Karpas-422 (cell line): Measurements from ENCODE around the gene ZIC4. TPM values are rescaled to one million over a fixed set of nuclear protein-coding genes. Genes with fewer than 3 reads are reported as not detected.

Experiments
- DNase-seq: peaks from one replicate; pipeline ENCODE4 v3.0.0-alpha.2; 2015
- H2AFZ ChIP-seq: fragments of 200-600 bp; sonication (generic); 2 replicates; pipeline ENCODE4 v1.6.1; 2014; ENCODE audit warnings: antibody characterized with exemption, low read length, mixed read lengths
- H3K27ac ChIP-seq: fragments of 200-600 bp; sonication (generic); 2 replicates; pipeline ENCODE4 v1.5.1; 2014; ENCODE audit warnings: mild to moderate bottlenecking, low read length, moderate library complexity
- H3K27me3 ChIP-seq: fragments of 200-600 bp; sonication (generic); 2 replicates; pipeline ENCODE4 v1.6.1; 2014; ENCODE audit warnings: low read length, mixed read lengths
- H3K36me3 ChIP-seq: fragments of 200-600 bp; sonication (generic); 2 replicates; pipeline ENCODE4 v1.6.1; 2014; ENCODE audit warnings: low read length, mixed read lengths; ENCODE audit not compliant: insufficient read depth
- H3K4me1 ChIP-seq: fragments of 200-600 bp; sonication (generic); 2 replicates; pipeline ENCODE4 v1.6.1; 2014; ENCODE audit warnings: mild to moderate bottlenecking, low read length, mixed read lengths
- H3K4me2 ChIP-seq: fragments of 200-600 bp; sonication (generic); 2 replicates; pipeline ENCODE4 v1.6.1; 2014; ENCODE audit warnings: low read length, low read depth, mild to moderate bottlenecking; ENCODE audit not compliant: poor library complexity, severe bottlenecking
- H3K4me3 ChIP-seq: fragments of 200-600 bp; sonication (generic); 2 replicates; pipeline ENCODE4 v1.5.1; 2014; ENCODE audit warnings: mild to moderate bottlenecking, antibody characterized with exemption, low read length, mixed read lengths
- H3K79me2 ChIP-seq: fragments of 200-600 bp; sonication (generic); 2 replicates; pipeline ENCODE4 v1.6.1; 2014; ENCODE audit warnings: mild to moderate bottlenecking, low read length, mixed read lengths
- H3K9ac ChIP-seq: fragments of 200-600 bp; sonication (generic); 2 replicates; pipeline ENCODE4 v1.6.0; 2014; ENCODE audit warnings: low read length
- H3K9me2 ChIP-seq: fragments of 200-600 bp; sonication (generic), shearing (Covaris generic); replicated peaks from 2 replicates; pipeline ENCODE4 v1.6.0; 2014; ENCODE audit warnings: mild to moderate bottlenecking, low read length, moderate library complexity; ENCODE audit not compliant: insufficient read depth
- H3K9me3 ChIP-seq: fragments of 300-700, 200-600 bp; sonication (generic); 2 replicates; pipeline ENCODE4 v1.6.1; 2014; ENCODE audit warnings: low read length, mixed read lengths
- H4K20me1 ChIP-seq: fragments of 200-600 bp; sonication (generic); 2 replicates; pipeline ENCODE4 v1.6.1; 2014; ENCODE audit warnings: mild to moderate bottlenecking, antibody characterized with exemption, low read length, low read depth; ENCODE audit not compliant: insufficient read depth
- total RNA-seq: library from RNA; depleted of rRNA; stranded (reverse); fragments of >200 nt; shearing (Covaris generic); gene quantifications from 2 replicates; pipeline ENCODE4 v1.2.3, GENCODE V29; 2014; ENCODE audit warnings: low replicate concordance

Gene ZIC4
- total RNA-seq, 1 experiment from 2014 or later, result not detected

GRCh38 chr3:147404000-147404799, 2.1 kb downstream of the ZIC4 start:
- DNase-seq, result no peak
- Histone ChIP-seq H3K27ac (no peak overlapping the region), H2AFZ (no peak overlapping the region), H3K4me2 (no peak overlapping the region), H3K79me2 (no peaks in the 10 kb centered on the region), H3K9me2 (no peaks in the 10 kb centered on the region), H3K4me1 (no peaks in the 10 kb centered on the region), H3K9ac (no peak overlapping the region), H4K20me1 (no peaks in the 10 kb centered on the region), H3K4me3 (no peak overlapping the region), H3K9me3 (no peaks in the 10 kb centered on the region; the same call in 1 of the 2 replicates), H3K36me3 (no peaks in the 10 kb centered on the region), H3K27me3 (no peaks in the 10 kb centered on the region)

GRCh38 chr3:147403511-147403910, 2.8 kb downstream of the ZIC4 start:
- DNase-seq, result no peak
- Histone ChIP-seq H3K9me3 (no peaks in the 10 kb centered on the region; the same call in 1 of the 2 replicates), H3K27me3 (no peaks in the 10 kb centered on the region), H3K4me1 (no peaks in the 10 kb centered on the region), H3K27ac (no peak overlapping the region), H3K4me3 (no peak overlapping the region), H3K4me2 (no peak overlapping the region), H4K20me1 (no peaks in the 10 kb centered on the region), H2AFZ (no peak overlapping the region), H3K79me2 (no peaks in the 10 kb centered on the region), H3K9me2 (no peaks in the 10 kb centered on the region), H3K36me3 (no peaks in the 10 kb centered on the region), H3K9ac (no peak overlapping the region)

GRCh38 chr3:147402159-147402558, 4.2 kb downstream of the ZIC4 start:
- H3K27me3 ChIP-seq, result no peaks in the 10 kb centered on the region
- H3K4me3 ChIP-seq, result no peak overlapping the region
- no peak overlapping the region for H2AFZ ChIP-seq
- no peaks in the 10 kb centered on the region; the same call in 1 of the 2 replicates for H3K9me3 ChIP-seq
- H3K4me2 ChIP-seq, result no peak overlapping the region
- H3K36me3 ChIP-seq, result no peaks in the 10 kb centered on the region
- H3K27ac ChIP-seq, result no peak overlapping the region
- H3K9me2 ChIP-seq, result no peaks in the 10 kb centered on the region
- DNase-seq, result no peak
- H4K20me1 ChIP-seq, result no peaks in the 10 kb centered on the region
- H3K4me1 ChIP-seq, result no peaks in the 10 kb centered on the region
- H3K79me2 ChIP-seq, result no peaks in the 10 kb centered on the region
- H3K9ac ChIP-seq, result no peak overlapping the region

- Histone ChIP-seq H3K27me3 (no peaks in the 10 kb centered on the region), H3K27ac (no peak overlapping the region)
These were observed 4.9 kb downstream of the ZIC4 start for GRCh38 chr3:147401421-147401820.

GRCh38 chr3:147400999-147401398, 5.3 kb downstream of the ZIC4 start:
- Histone ChIP-seq H2AFZ (no peak overlapping the region), H3K36me3 (no peaks in the 10 kb centered on the region), H3K4me3 (no peak overlapping the region), H3K4me2 (no peak overlapping the region), H3K79me2 (no peaks in the 10 kb centered on the region), H3K4me1 (no peaks in the 10 kb centered on the region), H3K9me3 (peaks cover under 1% of the 10 kb centered on the region; the same call in 1 of the 2 replicates), H3K9ac (no peak overlapping the region), H3K27me3 (no peaks in the 10 kb centered on the region), H3K27ac (no peak overlapping the region), H3K9me2 (no peaks in the 10 kb centered on the region), H4K20me1 (no peaks in the 10 kb centered on the region)
- DNase-seq, result no peak

More at GRCh38 chr3:147401421-147401820, 4.9 kb downstream of the ZIC4 start:
- Histone ChIP-seq H3K4me1 (no peaks in the 10 kb centered on the region), H3K79me2 (no peaks in the 10 kb centered on the region), H3K36me3 (no peaks in the 10 kb centered on the region), H3K9ac (no peak overlapping the region), H3K4me3 (no peak overlapping the region), H3K4me2 (no peak overlapping the region), H2AFZ (no peak overlapping the region), H4K20me1 (no peaks in the 10 kb centered on the region), H3K9me2 (no peaks in the 10 kb centered on the region), H3K9me3 (no peaks in the 10 kb centered on the region; the same call in 1 of the 2 replicates)
- no peak for DNase-seq

- H2AFZ ChIP-seq, result no peak overlapping the region
- peaks cover 5% of the 10 kb centered on the region for H3K9me3 ChIP-seq
- no peak overlapping the region for H3K4me2 ChIP-seq
- no peak for DNase-seq
- H3K79me2 ChIP-seq, result no peaks in the 10 kb centered on the region
- no peaks in the 10 kb centered on the region for H3K4me1 ChIP-seq
- no peak overlapping the region for H3K9ac ChIP-seq
- H4K20me1 ChIP-seq, result no peaks in the 10 kb centered on the region
- H3K27me3 ChIP-seq, result no peaks in the 10 kb centered on the region
- no peak overlapping the region for H3K4me3 ChIP-seq
- no peaks in the 10 kb centered on the region for H3K36me3 ChIP-seq
- no peak overlapping the region for H3K27ac ChIP-seq
- H3K9me2 ChIP-seq, result no peaks in the 10 kb centered on the region
These were observed 6.2 kb downstream of the ZIC4 start for GRCh38 chr3:147400111-147400510.

GRCh38 chr3:147398813-147399534, 7.4 kb downstream of the ZIC4 start:
- DNase-seq, result no peak
- H3K9ac ChIP-seq, result no peak overlapping the region
- H3K27ac ChIP-seq, result no peak overlapping the region
- no peaks in the 10 kb centered on the region for H3K79me2 ChIP-seq
- H4K20me1 ChIP-seq, result no peaks in the 10 kb centered on the region
- H3K4me1 ChIP-seq, result no peaks in the 10 kb centered on the region
- H3K9me2 ChIP-seq, result no peaks in the 10 kb centered on the region
- H3K36me3 ChIP-seq, result no peaks in the 10 kb centered on the region
- no peak overlapping the region for H3K4me2 ChIP-seq
- H2AFZ ChIP-seq, result no peak overlapping the region
- no peaks in the 10 kb centered on the region for H3K27me3 ChIP-seq
- no peak overlapping the region for H3K4me3 ChIP-seq
- H3K9me3 ChIP-seq, result peaks cover 10% of the 10 kb centered on the region
